CD4-positive, alpha-beta T cell treated with Interferon gamma for 1 hour (primary cell): ENCODE data around the gene C2CD4C.
"Not testable (repeated sequence)": the region's sequence is repeated elsewhere in the genome, so short reads cannot be mapped to it uniquely, and the experiment has no call there.

ENCODE experiments used
- DNase-seq: peaks from one replicate; pipeline ENCODE4 v3.0.0-alpha.2; 2020

Gene C2CD4C

GRCh38 chr19:437041-437440 lies 28.1 kb upstream of the C2CD4C start:
- DNase-seq = no peak

GRCh38 chr19:436413-436950 lies 27.5 kb upstream of the C2CD4C start:
- DNase-seq = no peak

- DNase-seq = no peak
Observed at GRCh38 chr19:435707-436412, 26.9 kb upstream of the C2CD4C start.

- no peak for DNase-seq
Observed at GRCh38 chr19:435056-435706, 26.2 kb upstream of the C2CD4C start.

- DNase-seq = no peak
Observed at GRCh38 chr19:434152-434960, 25.4 kb upstream of the C2CD4C start.

GRCh38 chr19:430701-431100 lies 21.8 kb upstream of the C2CD4C start:
- no peak for DNase-seq

GRCh38 chr19:428149-428548 lies 19.2 kb upstream of the C2CD4C start:
- DNase-seq = no peak

- not testable (repeated sequence) for DNase-seq
Observed at GRCh38 chr19:427675-428074, 18.7 kb upstream of the C2CD4C start.

- DNase-seq = no peak
Observed at GRCh38 chr19:426725-427445, 17.9 kb upstream of the C2CD4C start.

GRCh38 chr19:425056-425455 lies 16.1 kb upstream of the C2CD4C start:
- no peak for DNase-seq

- DNase-seq = no peak
Observed at GRCh38 chr19:424546-424945, 15.6 kb upstream of the C2CD4C start.

- no peak for DNase-seq
Observed at GRCh38 chr19:423691-424466, 14.9 kb upstream of the C2CD4C start.

- DNase-seq = not testable (repeated sequence)
Observed at GRCh38 chr19:422917-423226, 13.9 kb upstream of the C2CD4C start.

GRCh38 chr19:422213-422916 lies 13.4 kb upstream of the C2CD4C start:
- DNase-seq = no peak

- no peak for DNase-seq
Observed at GRCh38 chr19:419721-420515, 11.0 kb upstream of the C2CD4C start.

GRCh38 chr19:418761-419671 lies 10.1 kb upstream of the C2CD4C start:
- no peak for DNase-seq

- DNase-seq = no peak
Observed at GRCh38 chr19:416416-416815, 7.5 kb upstream of the C2CD4C start.

GRCh38 chr19:415292-415691 lies 6.3 kb upstream of the C2CD4C start:
- DNase-seq = no peak

GRCh38 chr19:413756-414420 lies 4.9 kb upstream of the C2CD4C start:
- no peak for DNase-seq
